Measurements from ENCODE around the gene CLDN8. TPM values are rescaled to one million over a fixed set of nuclear protein-coding genes. Genes with fewer than 3 reads are reported as not detected.

CLDN8 gene
- total RNA-seq, 1 experiment from 2014 or later: not detected

GRCh38 chr21:30222724-30223123 is 6.8 kb upstream of the CLDN8 start:
- Mint-ChIP-seq H3K4me1 (ENCODE audit: low read depth, unreplicated experiment) (no peaks in the 10 kb centered on the region), H3K36me3 (ENCODE audit: insufficient read depth, unreplicated experiment) (no peaks in the 10 kb centered on the region), H3K27me3 (ENCODE audit: insufficient read depth, unreplicated experiment) (no peaks in the 10 kb centered on the region), H3K4me3 (ENCODE audit: unreplicated experiment) (no peak overlapping the region), H3K27ac (ENCODE audit: unreplicated experiment) (no peak overlapping the region), H3K9me3 (ENCODE audit: unreplicated experiment) (no peaks in the 10 kb centered on the region)
- BruUV-seq (replicated peaks): no TSS peak
- intact Hi-C loops (cut with micrococcal nuclease; ENCODE audit: unreplicated experiment): no loop called here
- CTCF ChIA-PET: no interaction called here
- H3K4me1 ChIP-seq: peaks cover 5% of the 10 kb centered on the region; the same call in 1 of the 2 replicates
- no peak for TF ChIP-seq CTCF (IDR thresholded peaks at IDR 0.05; ENCODE audit: insufficient read depth in 1 of 2, low read depth in 1 of 2, low read length in 1 of 2, severe bottlenecking in 1 of 2, unreplicated experiment in 1 of 2)
- no peak overlapping the region for H3K4me3 ChIP-seq (ENCODE audit: low read depth, low read length)
- POLR2A ChIA-PET: no interaction called here
- no peaks in the 10 kb centered on the region for H3K27me3 ChIP-seq (replicated peaks; ENCODE audit: control insufficient read depth, insufficient read depth, low read length)
- DNase-seq: no peak
- H3K36me3 ChIP-seq (ENCODE audit: control insufficient read depth, insufficient read depth, low read length): no peaks in the 10 kb centered on the region
- H3K9me3 ChIP-seq: no peaks in the 10 kb centered on the region; the same call in 1 of the 2 replicates

- H3K27me3 ChIP-seq (replicated peaks; ENCODE audit: control insufficient read depth, insufficient read depth, low read length): no peaks in the 10 kb centered on the region
- H3K36me3 Mint-ChIP-seq (ENCODE audit: insufficient read depth, unreplicated experiment): no peaks in the 10 kb centered on the region
- no peak overlapping the region for H3K27ac Mint-ChIP-seq (ENCODE audit: unreplicated experiment)
- no peaks in the 10 kb centered on the region for H3K36me3 ChIP-seq (ENCODE audit: control insufficient read depth, insufficient read depth, low read length)
- no peaks in the 10 kb centered on the region for H3K27me3 Mint-ChIP-seq (ENCODE audit: insufficient read depth, unreplicated experiment)
- DNase-seq: no peak
- no peaks in the 10 kb centered on the region for H3K4me1 Mint-ChIP-seq (ENCODE audit: low read depth, unreplicated experiment)
- no peaks in the 10 kb centered on the region for H3K4me1 ChIP-seq
- no peaks in the 10 kb centered on the region for H3K9me3 ChIP-seq
- TF ChIP-seq CTCF (IDR thresholded peaks at IDR 0.05; ENCODE audit: insufficient read depth in 1 of 2, low read depth in 1 of 2, low read length in 1 of 2, severe bottlenecking in 1 of 2, unreplicated experiment in 1 of 2): no peak
- POLR2A ChIA-PET: no interaction called here
- intact Hi-C loops (cut with micrococcal nuclease; ENCODE audit: unreplicated experiment): no loop called here
- no peaks in the 10 kb centered on the region for H3K9me3 Mint-ChIP-seq (ENCODE audit: unreplicated experiment)
- H3K4me3 Mint-ChIP-seq (ENCODE audit: unreplicated experiment): no peak overlapping the region
- no peak overlapping the region for H3K4me3 ChIP-seq (ENCODE audit: low read depth, low read length)
- CTCF ChIA-PET: no interaction called here
- no TSS peak for BruUV-seq (replicated peaks)
These were observed 4.8 kb downstream of the CLDN8 start for GRCh38 chr21:30211071-30211470.

GRCh38 chr21:30209601-30210000 is 6.3 kb downstream of the CLDN8 start:
- H3K27ac Mint-ChIP-seq (ENCODE audit: unreplicated experiment): no peak overlapping the region
- ChIA-PET POLR2A (no interaction called here), CTCF (no interaction called here)

More at GRCh38 chr21:30209601-30210000, 6.3 kb downstream of the CLDN8 start:
- Mint-ChIP-seq H3K36me3 (ENCODE audit: insufficient read depth, unreplicated experiment) (no peaks in the 10 kb centered on the region), H3K4me3 (ENCODE audit: unreplicated experiment) (no peak overlapping the region), H3K27me3 (ENCODE audit: insufficient read depth, unreplicated experiment) (no peaks in the 10 kb centered on the region), H3K4me1 (ENCODE audit: low read depth, unreplicated experiment) (no peaks in the 10 kb centered on the region), H3K9me3 (ENCODE audit: unreplicated experiment) (no peaks in the 10 kb centered on the region)
- no peak overlapping the region for H3K4me3 ChIP-seq (ENCODE audit: low read depth, low read length)
- intact Hi-C loops (cut with micrococcal nuclease; ENCODE audit: unreplicated experiment): no loop called here
- H3K27me3 ChIP-seq (replicated peaks; ENCODE audit: control insufficient read depth, insufficient read depth, low read length): no peaks in the 10 kb centered on the region
- H3K36me3 ChIP-seq (ENCODE audit: control insufficient read depth, insufficient read depth, low read length): no peaks in the 10 kb centered on the region
- no TSS peak for BruUV-seq (replicated peaks)
- TF ChIP-seq CTCF (IDR thresholded peaks at IDR 0.05; ENCODE audit: insufficient read depth in 1 of 2, low read depth in 1 of 2, low read length in 1 of 2, severe bottlenecking in 1 of 2, unreplicated experiment in 1 of 2): no peak
- no peak for DNase-seq
- no peaks in the 10 kb centered on the region for H3K9me3 ChIP-seq
- no peaks in the 10 kb centered on the region for H3K4me1 ChIP-seq
